HCT116 (cell line): ENCODE results near the gene WDR38. TPM values are rescaled to one million over a fixed set of nuclear protein-coding genes. Genes with fewer than 3 reads are reported as not detected.
"Not testable (repeated sequence)": the region's sequence is repeated elsewhere in the genome, so short reads cannot be mapped to it uniquely, and the experiment has no call there.

ENCODE experiments used
- ATAC-seq: fragments of 200-7000 bp; cut with Tn5 transposase; 2 replicates; pipeline ENCODE4 v1.9.1; 2020; ENCODE audit warnings: mild to moderate bottlenecking, moderate library complexity
- BruUV-seq: library from RNA; stranded (reverse); fragments of 400-500 nt; replicated peaks from 2 replicates; lab custom pipeline; 2021; lab: Mats Ljungman, UMichigan
- CTCF ChIA-PET: fragments of 300-600 bp; sonication (Branson Sonifier 250); formaldehyde crosslinking; loops from one replicate; lab custom pipeline; 2021; ENCODE audit warnings: antibody characterized with exemption; lab: Charles Lee
- POLR2A ChIA-PET: fragments of 300-600, 350-600 bp; sonication (Branson Sonifier 250); formaldehyde crosslinking; loops from one replicate; lab custom pipeline; 2021; ENCODE audit warnings: antibody characterized with exemption; lab: Charles Lee
- RAD21 ChIA-PET, 2 experiments: fragments of 300-600 bp; sonication (Branson Sonifier 250); formaldehyde crosslinking; loops; one replicate each; lab custom pipeline; 2023; ENCODE audit warnings: low total read pairs in 2 of 2; ENCODE audit not compliant: uncharacterized antibody in 2 of 2, unreplicated experiment in 2 of 2, low non-redundant PET in 1 of 2; lab: Charles Lee
- DNase-seq: peaks from one replicate; pipeline ENCODE4 v3.0.0-alpha.2; 2010; ENCODE audit warnings: low read depth, low spot score
- H2AFZ ChIP-seq: fragments of 200-600 bp; shearing (Covaris generic), sonication (generic); 2 replicates; pipeline ENCODE4 v1.6.1; 2017; ENCODE audit warnings: low read depth, mixed run types, mixed read lengths, antibody characterized with exemption, low read length; ENCODE audit not compliant: poor library complexity, severe bottlenecking
- H3K27ac ChIP-seq: 2 replicates; pipeline ENCODE4 v1.5.1; 2012; ENCODE audit warnings: low read depth, low read length
- H3K27me3 ChIP-seq: fragments of 200-600 bp; sonication (generic); 2 replicates; pipeline ENCODE4 v1.6.1; 2016; ENCODE audit warnings: mixed run types, low read length, mixed read lengths; ENCODE audit not compliant: insufficient read depth
- H3K36me3 ChIP-seq, 2 experiments: fragments of 200-500 bp in 1 of 2; fragments of 200-600 bp in 1 of 2; sonication (Bioruptor generic) in 1 of 2; sonication (generic) in 1 of 2; 2 replicates each; pipeline versions ENCODE4 v1.5.1 to v1.6.1; 2014 to 2016; ENCODE audit warnings: low read length in 2 of 2, inconsistent platforms in 1 of 2, mixed read lengths in 1 of 2, mixed run types in 1 of 2; ENCODE audit not compliant: insufficient read depth in 2 of 2, control insufficient read depth in 1 of 2
- H3K4me1 ChIP-seq, 2 experiments: fragments of 200-600 bp in 1 of 2; sonication (generic) in 1 of 2; 2 replicates each; pipeline versions ENCODE4 v1.5.1 to v1.6.1; 2012 to 2017; ENCODE audit warnings: low read length in 2 of 2, inconsistent platforms in 1 of 2, mild to moderate bottlenecking in 1 of 2, mixed read lengths in 1 of 2, mixed run types in 1 of 2, moderate library complexity in 1 of 2; ENCODE audit not compliant: insufficient read depth in 2 of 2, control insufficient read depth in 1 of 2
- H3K4me2 ChIP-seq: fragments of 200-600 bp; sonication (generic); 2 replicates; pipeline ENCODE4 v1.6.1; 2017; ENCODE audit warnings: mixed run types, low read length, mixed read lengths
- H3K4me3 ChIP-seq, 2 experiments: fragments of 200-600 bp in 1 of 2; sonication (generic) in 1 of 2; replicated peaks in 1 of 2; 2 replicates each; pipeline ENCODE4 v1.5.1; 2011 to 2016; ENCODE audit warnings: low read length in 2 of 2, control low read depth in 1 of 2, low read depth in 1 of 2, mild to moderate bottlenecking in 1 of 2, mixed read lengths in 1 of 2, mixed run types in 1 of 2
- H3K79me2 ChIP-seq: fragments of 200-600 bp; sonication (generic); 2 replicates; pipeline ENCODE4 v1.6.1; 2017; ENCODE audit warnings: mild to moderate bottlenecking, mixed run types, low read length, moderate library complexity, mixed read lengths; ENCODE audit not compliant: insufficient read depth
- H3K9ac ChIP-seq: fragments of 200-600 bp; sonication (generic); 2 replicates; pipeline ENCODE4 v1.6.1; 2016; ENCODE audit warnings: low read length, mixed read lengths
- H3K9me2 ChIP-seq: fragments of 200-600 bp; sonication (generic), shearing (Covaris generic); 2 replicates; pipeline ENCODE4 v1.6.1; 2017; ENCODE audit warnings: mixed run types, mild to moderate bottlenecking, moderate library complexity; ENCODE audit not compliant: insufficient read depth
- H3K9me3 ChIP-seq, 2 experiments: fragments of 200-500 bp in 1 of 2; fragments of 200-600 bp in 1 of 2; sonication (Bioruptor generic) in 1 of 2; sonication (generic) in 1 of 2; 2 replicates each; pipeline ENCODE4 v1.6.1; 2014 to 2017; ENCODE audit warnings: low read length in 2 of 2, mixed read lengths in 2 of 2, inconsistent platforms in 1 of 2, low read depth in 1 of 2, mild to moderate bottlenecking in 1 of 2, mixed run types in 1 of 2, moderate library complexity in 1 of 2; ENCODE audit not compliant: control insufficient read depth in 1 of 2, insufficient read depth in 1 of 2
- H4K20me1 ChIP-seq: fragments of 200-600 bp; sonication (generic), shearing (Covaris generic); 2 replicates; pipeline ENCODE4 v1.6.1; 2017; ENCODE audit warnings: mixed run types, mild to moderate bottlenecking, moderate library complexity; ENCODE audit not compliant: insufficient read depth
- ATF3 ChIP-seq: IDR thresholded peaks from 2 replicates; pipeline ENCODE4 v1.6.1; 2012
- CBX3 ChIP-seq: IDR thresholded peaks from 2 replicates; pipeline ENCODE4 v1.6.1; 2012; ENCODE audit warnings: low read depth
- CEBPB ChIP-seq: IDR thresholded peaks from 2 replicates; pipeline ENCODE4 v1.6.1; 2012; ENCODE audit warnings: low read depth
- CTCF ChIP-seq, 3 experiments: fragments of 200-600 bp in 1 of 3; sonication (generic) in 1 of 3; IDR thresholded peaks in 2 of 3; conservative IDR thresholded peaks in 1 of 3; 2 replicates each; pipeline ENCODE4 v1.5.1; 2012 to 2017; ENCODE audit warnings: low read depth in 2 of 3, low read length in 2 of 3, antibody characterized with exemption in 1 of 3, borderline replicate concordance in 1 of 3, control low read depth in 1 of 3, mild to moderate bottlenecking in 1 of 3, mixed read lengths in 1 of 3, mixed run types in 1 of 3, moderate library complexity in 1 of 3; ENCODE audit not compliant: insufficient read depth in 1 of 3
- ELF1 ChIP-seq: IDR thresholded peaks from 2 replicates; pipeline ENCODE4 v1.6.1; 2012; ENCODE audit warnings: low read depth, borderline replicate concordance
- POLR2AphosphoS5 ChIP-seq: IDR thresholded peaks from 2 replicates; pipeline ENCODE4 v1.6.1; 2011; ENCODE audit warnings: mild to moderate bottlenecking, low read depth, low read length, moderate library complexity
- SP1 ChIP-seq: IDR thresholded peaks from 2 replicates; pipeline ENCODE4 v1.6.1; 2012; ENCODE audit warnings: low read depth
- ZFX ChIP-seq: fragments of 450-650 bp; IDR thresholded peaks from 2 replicates; pipeline ENCODE4 v1.6.1; 2017
- ZNF274 ChIP-seq: fragments of 200-500 bp; sonication (Bioruptor generic); IDR thresholded peaks from 2 replicates; pipeline ENCODE4 v1.6.1; 2014; ENCODE audit warnings: mild to moderate bottlenecking, low read depth, low read length, inconsistent platforms
- intact Hi-C: fragments of 100-400 bp; cut with micrococcal nuclease; formaldehyde crosslinking; loops from 2 replicates; pipeline ENCODE4 v1.10.0; 2022
- total RNA-seq: library from RNA; stranded (reverse); gene quantifications from one replicate; pipeline ENCODE4 v1.2.1, GENCODE V29; 2021; ENCODE audit not compliant: unreplicated experiment

WDR38 gene
- total RNA-seq, 1 experiment from 2014 or later = not detected

- H3K9me2 ChIP-seq = no peaks in the 10 kb centered on the region
- no peak overlapping the region for H3K27ac ChIP-seq
- H3K36me3 ChIP-seq = no peaks in the 10 kb centered on the region
- ATAC-seq = no peak
- H3K79me2 ChIP-seq = no peaks in the 10 kb centered on the region
- no peak for DNase-seq
- H2AFZ ChIP-seq = no peak overlapping the region
- no peaks in the 10 kb centered on the region for H3K9me3 ChIP-seq
- H3K27me3 ChIP-seq = no peaks in the 10 kb centered on the region
- no peaks in the 10 kb centered on the region for H4K20me1 ChIP-seq
- H3K4me3 ChIP-seq = no peak overlapping the region
- CTCF ChIA-PET = interaction anchor here (1.0 to 3.1 kb wide), 2 partner anchors 9 to 73 kb away, joined by 3 to 12 read pairs; partner anchors contain the start of genes NR6A1 and WDR38
- no TSS peak for BruUV-seq
- H3K4me2 ChIP-seq = no peak overlapping the region
- H3K4me1 ChIP-seq = peaks cover 12 to 28% of the 10 kb centered on the region in 2 experiments
- RAD21 ChIA-PET = no interaction called here
- TF ChIP-seq ZFX (no peak), ELF1 (no peak), CEBPB (no peak), SP1 (no peak), CBX3 (no peak), ZNF274 (no peak), POLR2AphosphoS5 (no peak), CTCF (IDR thresholded peaks at IDR 0.05 in 2 of 3, conservative IDR thresholded peaks at IDR 0.05 in 1 of 3; ENCODE audit: borderline replicate concordance in 1 of 3, insufficient read depth in 1 of 3, low read depth in 2 of 3, low read length in 2 of 3) (no peak), ATF3 (no peak)
- intact Hi-C loops = no loop called here
- POLR2A ChIA-PET = no interaction called here
- H3K9ac ChIP-seq = no peak overlapping the region
Measured at GRCh38 chr9:124844291-124844690, 9.0 kb upstream of the WDR38 start.

- intact Hi-C loops, POLR2A ChIA-PET, ATAC-seq: not testable (repeated sequence)
Measured at GRCh38 chr9:124846467-124846866, 6.8 kb upstream of the WDR38 start.

More at GRCh38 chr9:124846467-124846866, 6.8 kb upstream of the WDR38 start:
- DNase-seq, H3K27ac ChIP-seq, H3K4me3 ChIP-seq, H4K20me1 ChIP-seq, H3K36me3 ChIP-seq, H3K4me2 ChIP-seq, H3K9me3 ChIP-seq, BruUV-seq, H2AFZ ChIP-seq, H3K9me2 ChIP-seq, H3K9ac ChIP-seq, H3K27me3 ChIP-seq, RAD21 ChIA-PET, H3K4me1 ChIP-seq, H3K79me2 ChIP-seq: not testable (repeated sequence)
- CTCF ChIA-PET = interaction anchor here (1.3 to 3.1 kb wide), 2 partner anchors 12 to 75 kb away, joined by 3 to 12 read pairs; partner anchors contain the start of gene NR6A1
